ENCODE measurements around the gene NBL1.

The NBL1 gene

DNA sequence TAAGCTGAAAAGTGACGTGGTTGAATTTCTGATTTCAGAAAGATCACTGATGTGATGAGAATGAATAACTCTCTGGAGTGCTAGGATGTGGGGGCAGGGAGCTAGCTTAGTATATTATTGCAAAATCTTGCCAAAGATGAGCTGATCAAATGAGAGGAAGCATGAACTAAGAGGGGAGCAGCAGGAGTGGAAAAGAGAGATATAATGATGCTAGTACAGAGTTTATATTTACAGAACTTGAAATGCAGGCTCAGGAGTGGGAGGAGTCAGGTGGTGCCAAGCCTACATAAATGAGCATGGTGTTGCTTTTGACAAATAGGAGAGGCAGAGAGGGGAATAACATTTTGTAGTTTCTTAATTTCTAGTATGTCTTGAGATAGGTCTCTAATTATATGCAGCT, 38.1 kb upstream of the NBL1 start:
- Histone ChIP-seq H3K9me3 (ENCODE audit: control insufficient read depth, insufficient read depth, low read length) (no peaks in the 10 kb centered on the region), H3K27me3 (ENCODE audit: control insufficient read depth, low read length) (no peaks in the 10 kb centered on the region), H3K4me3 (ENCODE audit: low read length) (no peak overlapping the region), H4K20me1 (ENCODE audit: control insufficient read depth, insufficient read depth, low read depth, low read length) (peaks cover 10% of the 10 kb centered on the region), H3F3A (ENCODE audit: control insufficient read depth, insufficient read depth) (0 out of 2 replicates have a peak, but pooled peaks cover 5% of the 10 kb centered on the region), H3K4me1 (ENCODE audit: control insufficient read depth, low read length) (no peaks in the 10 kb centered on the region), H3K36me3 (ENCODE audit: control insufficient read depth, low read length) (peaks cover 64% of the 10 kb centered on the region), H3K4me2 (ENCODE audit: low read length) (no peak overlapping the region), H3K79me2 (ENCODE audit: control insufficient read depth, low read length) (peaks cover 99% of the 10 kb centered on the region), H3K9me2 (replicated peaks; ENCODE audit: control insufficient read depth, low read length) (no peaks in the 10 kb centered on the region), H3K27ac (ENCODE audit: low read depth, low read length) (no peak overlapping the region)
- TF ChIP-seq EZH2phosphoT487 (IDR thresholded peaks at IDR 0.05; ENCODE audit: borderline replicate concordance, low read length) = no peak
- TF ChIP-seq CTCF (IDR thresholded peaks at IDR 0.05; ENCODE audit: low read depth, low read length, poor library complexity, severe bottlenecking) = no peak

DNA sequence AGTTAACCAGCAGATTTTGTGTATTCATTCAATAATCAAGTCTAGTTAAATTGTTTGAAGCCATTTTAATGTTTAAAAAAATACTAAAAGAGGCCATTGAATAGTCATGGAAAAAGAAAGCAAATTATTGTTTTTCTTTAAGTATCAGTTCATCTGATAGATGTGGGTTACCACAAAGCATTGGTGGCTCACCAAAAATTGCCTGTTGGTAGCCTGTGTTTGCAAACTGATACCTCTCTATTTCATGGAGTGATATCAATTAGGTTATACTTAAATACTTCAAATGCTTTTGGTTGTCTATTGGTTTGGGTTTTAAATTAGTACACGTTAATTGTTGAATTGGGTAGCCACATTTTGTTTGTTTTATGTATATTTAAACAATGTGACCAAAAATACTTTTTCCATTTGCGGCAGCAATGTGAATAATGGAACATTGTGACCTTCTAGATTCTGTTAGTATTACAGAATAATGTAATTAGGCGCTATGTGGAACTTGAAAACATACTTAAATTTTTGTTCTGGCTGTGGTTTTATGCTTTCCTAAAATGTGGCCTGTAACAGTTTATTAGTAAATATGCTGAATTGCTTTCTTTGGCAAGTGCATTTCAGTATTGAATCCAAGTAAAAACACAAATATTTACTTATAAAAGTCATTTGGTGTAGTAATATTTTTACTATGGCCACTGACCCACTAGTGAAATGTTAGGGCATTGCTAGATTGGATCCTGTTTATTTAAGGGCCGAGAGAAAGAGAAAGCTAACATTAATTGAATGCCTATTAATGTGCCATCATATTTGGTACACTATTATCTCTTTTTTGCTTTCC, 37.1 kb upstream of the NBL1 start:
- H3K36me3 ChIP-seq (ENCODE audit: control insufficient read depth, low read length) = peaks cover 53% of the 10 kb centered on the region
- 0 out of 2 replicates have a peak, but pooled peaks cover 5% of the 10 kb centered on the region for H3F3A ChIP-seq (ENCODE audit: control insufficient read depth, insufficient read depth)
- no peaks in the 10 kb centered on the region for H3K9me2 ChIP-seq (replicated peaks; ENCODE audit: control insufficient read depth, low read length)
- H3K79me2 ChIP-seq (ENCODE audit: control insufficient read depth, low read length) = peaks cover 95% of the 10 kb centered on the region
- H3K4me1 ChIP-seq (ENCODE audit: control insufficient read depth, low read length) = no peaks in the 10 kb centered on the region
- no peaks in the 10 kb centered on the region for H3K27me3 ChIP-seq (ENCODE audit: control insufficient read depth, low read length)
- H4K20me1 ChIP-seq (ENCODE audit: control insufficient read depth, insufficient read depth, low read depth, low read length) = peaks cover 10% of the 10 kb centered on the region
- H3K4me2 ChIP-seq (ENCODE audit: low read length) = no peak overlapping the region
- no peak overlapping the region for H3K27ac ChIP-seq (ENCODE audit: low read depth, low read length)
- H3K9me3 ChIP-seq (ENCODE audit: control insufficient read depth, insufficient read depth, low read length) = no peaks in the 10 kb centered on the region
- no peak overlapping the region for H3K4me3 ChIP-seq (ENCODE audit: low read length)
- TF ChIP-seq CTCF (IDR thresholded peaks at IDR 0.05; ENCODE audit: low read depth, low read length, poor library complexity, severe bottlenecking) = no peak
- TF ChIP-seq EZH2phosphoT487 (IDR thresholded peaks at IDR 0.05; ENCODE audit: borderline replicate concordance, low read length) = no peak

- H3K4me3 ChIP-seq (ENCODE audit: low read length) = no peak overlapping the region
- H3K4me1 ChIP-seq (ENCODE audit: control insufficient read depth, low read length) = no peaks in the 10 kb centered on the region
- no peak overlapping the region for H3K27ac ChIP-seq (ENCODE audit: low read depth, low read length)
- peaks cover 94% of the 10 kb centered on the region for H3K79me2 ChIP-seq (ENCODE audit: control insufficient read depth, low read length)
- no peaks in the 10 kb centered on the region for H3K9me2 ChIP-seq (replicated peaks; ENCODE audit: control insufficient read depth, low read length)
- no peak overlapping the region for H3K4me2 ChIP-seq (ENCODE audit: low read length)
- no peaks in the 10 kb centered on the region for H3K27me3 ChIP-seq (ENCODE audit: control insufficient read depth, low read length)
- 0 out of 2 replicates have a peak, but pooled peaks cover 5% of the 10 kb centered on the region for H3F3A ChIP-seq (ENCODE audit: control insufficient read depth, insufficient read depth)
- H4K20me1 ChIP-seq (ENCODE audit: control insufficient read depth, insufficient read depth, low read depth, low read length) = peaks cover 17% of the 10 kb centered on the region; the same call in 1 of the 2 replicates
- no peak for TF ChIP-seq EZH2phosphoT487 (IDR thresholded peaks at IDR 0.05; ENCODE audit: borderline replicate concordance, low read length)
- no peak for TF ChIP-seq CTCF (IDR thresholded peaks at IDR 0.05; ENCODE audit: low read depth, low read length, poor library complexity, severe bottlenecking)
- no peaks in the 10 kb centered on the region for H3K9me3 ChIP-seq (ENCODE audit: control insufficient read depth, insufficient read depth, low read length)
- peaks cover 48% of the 10 kb centered on the region for H3K36me3 ChIP-seq (ENCODE audit: control insufficient read depth, low read length)
These were observed 35.9 kb upstream of the NBL1 start for GRCh38 chr1:19608232-19608631.

All from DOHH2 (cell line).